Spinal cord (tissue), 10 donors: Measurements from ENCODE around the gene AK4. TPM values are rescaled to one million over a fixed set of nuclear protein-coding genes. Genes with fewer than 3 reads are reported as not detected.
"Not testable (repeated sequence)": the region's sequence is repeated elsewhere in the genome, so short reads cannot be mapped to it uniquely, and the experiment has no call there.

ENCODE experiments used
- DNase-seq, 6 donors: peaks; one replicate each; pipeline versions ENCODE4 v3.0.0 to v3.0.0-alpha.2; 2013 to 2015; ENCODE audit warnings: low spot score in 6 of 6, low read depth in 4 of 6
- H3K27ac ChIP-seq: one replicate; pipeline ENCODE4 v1.5.1; 2013; ENCODE audit warnings: low read depth, low read length, control low read depth
- H3K27me3 ChIP-seq: one replicate; pipeline ENCODE4 v1.6.1; 2013; ENCODE audit warnings: low read length; ENCODE audit not compliant: control insufficient read depth, insufficient read depth
- H3K36me3 ChIP-seq: one replicate; pipeline ENCODE4 v1.6.1; 2013; ENCODE audit warnings: low read length; ENCODE audit not compliant: control insufficient read depth, insufficient read depth
- H3K4me1 ChIP-seq: one replicate; pipeline ENCODE4 v1.6.1; 2013; ENCODE audit warnings: low read length; ENCODE audit not compliant: control insufficient read depth, insufficient read depth
- H3K4me3 ChIP-seq: one replicate; pipeline ENCODE4 v1.5.1; 2013; ENCODE audit warnings: low read depth, low read length, control low read depth
- H3K9me3 ChIP-seq: one replicate; pipeline ENCODE4 v1.6.1; 2013; ENCODE audit warnings: low read length; ENCODE audit not compliant: control insufficient read depth, insufficient read depth
- WGBS: methylation state at CpG from one replicate; pipeline ENCODE4 v1.1.5; 2013; ENCODE audit warnings: missing lambda C conversion rate; ENCODE audit not compliant: insufficient coverage; 5-methylcytosine and 5-hydroxymethylcytosine counted together
- polyA plus RNA-seq, 2 donors: library from polyadenylated mRNA; unstranded; fragments of 120-200 nt; gene quantifications; one replicate each; pipeline ENCODE4 v1.2.1, GENCODE V29; 2013; ENCODE audit not compliant: insufficient read length in 2 of 2
- total RNA-seq, 2 donors: library from RNA; depleted of rRNA in 1 of 2; stranded (reverse); fragments of 120-200 nt in 1 of 2; fragments of >200 nt in 1 of 2; gene quantifications; one replicate each; pipeline versions ENCODE4 v1.2.3 to v1.2.4, GENCODE V29; 2013 to 2014
- donor health status: healthy.

Gene AK4
- total and polyA plus RNA-seq, 4 donors, result 19.2 to 36.2 (median 26.5) TPM

GRCh38 chr1:65159801-65160523 is 12.0 kb downstream of the AK4 start:
- 91% methylated on average over 7 of the region's 9 CpGs for WGBS
- no peaks in the 10 kb centered on the region for H3K4me1 ChIP-seq
- H3K27me3 ChIP-seq, result no peaks in the 10 kb centered on the region
- H3K4me3 ChIP-seq, result no peak overlapping the region
- DNase-seq, result no peak
- H3K36me3 ChIP-seq, result no peaks in the 10 kb centered on the region
- no peak overlapping the region for H3K27ac ChIP-seq
- H3K9me3 ChIP-seq, result no peaks in the 10 kb centered on the region

GRCh38 chr1:65163201-65163805 is 15.3 kb downstream of the AK4 start:
- Histone ChIP-seq H3K4me3 (no peak overlapping the region), H3K27me3 (no peaks in the 10 kb centered on the region), H3K9me3 (no peaks in the 10 kb centered on the region), H3K27ac (no peak overlapping the region), H3K4me1 (peaks cover 3% of the 10 kb centered on the region), H3K36me3 (no peaks in the 10 kb centered on the region)
- no peak for DNase-seq
- 93% methylated on average over 3 of the region's 11 CpGs for WGBS

GRCh38 chr1:65164101-65164500 is 16.1 kb downstream of the AK4 start:
- H3K4me1 ChIP-seq, H3K9me3 ChIP-seq, H3K36me3 ChIP-seq, H3K27me3 ChIP-seq, H3K4me3 ChIP-seq, H3K27ac ChIP-seq, DNase-seq: not testable (repeated sequence)
- 100% methylated on average over 1 of the region's 3 CpGs for WGBS

- Histone ChIP-seq H3K27me3 (no peaks in the 10 kb centered on the region), H3K4me3 (no peak overlapping the region), H3K9me3 (no peaks in the 10 kb centered on the region), H3K36me3 (no peaks in the 10 kb centered on the region), H3K4me1 (peaks cover 3% of the 10 kb centered on the region), H3K27ac (no peak overlapping the region)
- DNase-seq, result no peak
These were observed 16.6 kb downstream of the AK4 start for GRCh38 chr1:65164633-65165032.

- Histone ChIP-seq H3K27ac (no peak overlapping the region), H3K9me3 (no peaks in the 10 kb centered on the region), H3K27me3 (no peaks in the 10 kb centered on the region), H3K4me1 (peaks cover 3% of the 10 kb centered on the region), H3K36me3 (no peaks in the 10 kb centered on the region), H3K4me3 (no peak overlapping the region)
- no peak for DNase-seq
- 72% methylated on average over 4 of the region's 5 CpGs for whole genome bisulfite sequencing
These were observed 17.4 kb downstream of the AK4 start for GRCh38 chr1:65165269-65165993.

GRCh38 chr1:65166572-65167305 is 18.7 kb downstream of the AK4 start:
- Histone ChIP-seq H3K4me1 (peaks cover 5% of the 10 kb centered on the region), H3K27ac (no peak overlapping the region), H3K4me3 (no peak overlapping the region), H3K27me3 (no peaks in the 10 kb centered on the region), H3K9me3 (no peaks in the 10 kb centered on the region), H3K36me3 (no peaks in the 10 kb centered on the region)
- WGBS, result 82% methylated on average over 2 of the region's 7 CpGs
- no peak for DNase-seq

GRCh38 chr1:65167586-65168242 is 19.7 kb downstream of the AK4 start:
- H3K4me1 ChIP-seq, result peaks cover 5% of the 10 kb centered on the region
- H3K27me3 ChIP-seq, result no peaks in the 10 kb centered on the region
- DNase-seq, result peak in 2 of 6 donors; percentile 66 to 75
- H3K4me3 ChIP-seq, result no peak overlapping the region
- 50% methylated on average over 1 of the region's 5 CpGs for WGBS
- H3K36me3 ChIP-seq, result no peaks in the 10 kb centered on the region
- H3K27ac ChIP-seq, result no peak overlapping the region
- H3K9me3 ChIP-seq, result no peaks in the 10 kb centered on the region

- Histone ChIP-seq H3K36me3 (no peaks in the 10 kb centered on the region), H3K4me3 (no peak overlapping the region), H3K4me1 (peaks cover 8% of the 10 kb centered on the region), H3K27ac (no peak overlapping the region), H3K27me3 (no peaks in the 10 kb centered on the region), H3K9me3 (no peaks in the 10 kb centered on the region)
- WGBS, result no CpG with 5 or more reads among the region's 4 CpGs
- no peak for DNase-seq
These were observed 20.9 kb downstream of the AK4 start for GRCh38 chr1:65168867-65169266.

GRCh38 chr1:65170511-65171142 is 22.6 kb downstream of the AK4 start:
- Histone ChIP-seq H3K4me1 (peaks cover 15% of the 10 kb centered on the region), H3K27ac (peak overlapping the region; percentile 16), H3K4me3 (no peak overlapping the region), H3K36me3 (no peaks in the 10 kb centered on the region), H3K27me3 (no peaks in the 10 kb centered on the region), H3K9me3 (no peaks in the 10 kb centered on the region)
- DNase-seq, result peak in 2 of 6 donors; percentile 72 to 95
- 50% methylated on average over 6 of the region's 10 CpGs for WGBS
